CD4-positive, alpha-beta T cell treated with Interferon alpha-2 for 1 hour (primary cell): ENCODE data around the gene KRT73.

ENCODE experiments used
- DNase-seq, 2 donors: peaks; one replicate each; pipeline ENCODE4 v3.0.0-alpha.2; 2020 to 2022

KRT73 gene

GRCh38 chr12:52618216-52618615 is at the start of gene KRT73:
Gene KRT73 (minus strand): TSS chr12:52618559. CDS start chr12:52618524, 35 bp downstream.
- no peak for DNase-seq

GRCh38 chr12:52667931-52668330 is 49.6 kb upstream of the KRT73 start:
- DNase-seq: no peak

- no peak for DNase-seq
Measured at GRCh38 chr12:52667509-52667908, 49.1 kb upstream of the KRT73 start.

- DNase-seq: no peak
Measured at GRCh38 chr12:52666471-52666870, 48.1 kb upstream of the KRT73 start.

- no peak for DNase-seq
Measured at GRCh38 chr12:52663420-52663819, 45.1 kb upstream of the KRT73 start.

- no peak for DNase-seq
Measured at GRCh38 chr12:52662918-52663229, 44.5 kb upstream of the KRT73 start.

- DNase-seq: no peak
Measured at GRCh38 chr12:52662093-52662917, 43.9 kb upstream of the KRT73 start.

GRCh38 chr12:52661668-52662067 is 43.3 kb upstream of the KRT73 start:
- DNase-seq: no peak

- no peak for DNase-seq
Measured at GRCh38 chr12:52660934-52661499, 42.7 kb upstream of the KRT73 start.

GRCh38 chr12:52659951-52660350 is 41.6 kb upstream of the KRT73 start:
- no peak for DNase-seq

GRCh38 chr12:52659395-52659794 is 41.0 kb upstream of the KRT73 start:
- DNase-seq: no peak

- no peak for DNase-seq
Measured at GRCh38 chr12:52658196-52658595, 39.8 kb upstream of the KRT73 start.

GRCh38 chr12:52657250-52657902 is 39.0 kb upstream of the KRT73 start:
- DNase-seq: no peak

- DNase-seq: no peak
Measured at GRCh38 chr12:52656616-52657015, 38.3 kb upstream of the KRT73 start.

- DNase-seq: no peak
Measured at GRCh38 chr12:52655720-52656124, 37.4 kb upstream of the KRT73 start.

- DNase-seq: no peak
Measured at GRCh38 chr12:52655251-52655650, 36.9 kb upstream of the KRT73 start.

GRCh38 chr12:52651726-52652261 is 33.4 kb upstream of the KRT73 start, which contains the start of gene KRT2:
Gene KRT2 (minus strand): TSS chr12:52652211. CDS start chr12:52652142, 69 bp downstream.
- DNase-seq: no peak

- DNase-seq: no peak
Measured at GRCh38 chr12:52650520-52651081, 32.2 kb upstream of the KRT73 start.

- no peak for DNase-seq
Measured at GRCh38 chr12:52649066-52649465, 30.7 kb upstream of the KRT73 start.

- no peak for DNase-seq
Measured at GRCh38 chr12:52648012-52648550, 29.7 kb upstream of the KRT73 start.

- DNase-seq: no peak
Measured at GRCh38 chr12:52647601-52648000, 29.2 kb upstream of the KRT73 start.

GRCh38 chr12:52646613-52647012 is 28.3 kb upstream of the KRT73 start:
- DNase-seq: no peak

- DNase-seq: no peak
Measured at GRCh38 chr12:52645982-52646381, 27.6 kb upstream of the KRT73 start.
